HG02678 (cell line): ENCODE measurements around the gene MYO7B.
A peak's percentile ranks its signal among the peaks of the same experiment; 100 is the strongest.

Experiments
- ATAC-seq: cut with Tn5 transposase; IDR thresholded peaks from one replicate; pipeline ENCODE4 v1.9.1; 2021; ENCODE audit warnings: mild to moderate bottlenecking, moderate library complexity; ENCODE audit not compliant: unreplicated experiment

MYO7B gene

GRCh38 chr2:127551221-127551930 is 15.9 kb downstream of the MYO7B start:
- ATAC-seq = no peak

GRCh38 chr2:127552336-127552735 is 16.9 kb downstream of the MYO7B start:
- ATAC-seq = no peak

- no peak for ATAC-seq
These were observed 17.4 kb downstream of the MYO7B start for GRCh38 chr2:127552846-127553245.

GRCh38 chr2:127558911-127559310 is 23.4 kb downstream of the MYO7B start:
- no peak for ATAC-seq

- no peak for ATAC-seq
These were observed 24.0 kb downstream of the MYO7B start for GRCh38 chr2:127559454-127559853.

GRCh38 chr2:127560201-127560930 is 24.9 kb downstream of the MYO7B start:
- ATAC-seq = no peak

GRCh38 chr2:127560931-127561280 is 25.4 kb downstream of the MYO7B start:
- no peak for ATAC-seq

GRCh38 chr2:127561371-127561770 is 25.9 kb downstream of the MYO7B start:
- ATAC-seq = no peak

- no peak for ATAC-seq
These were observed 27.5 kb downstream of the MYO7B start for GRCh38 chr2:127562936-127563335.

GRCh38 chr2:127563458-127564428 is 28.3 kb downstream of the MYO7B start:
- ATAC-seq = peak; percentile 96

GRCh38 chr2:127564429-127565260 is 29.2 kb downstream of the MYO7B start:
- no peak for ATAC-seq

- no peak for ATAC-seq
These were observed 30.0 kb downstream of the MYO7B start for GRCh38 chr2:127565261-127566138.

GRCh38 chr2:127566139-127566417 is 30.6 kb downstream of the MYO7B start:
- ATAC-seq = no peak

GRCh38 chr2:127566576-127566975 is 31.1 kb downstream of the MYO7B start:
- ATAC-seq = no peak

- no peak for ATAC-seq
These were observed 31.9 kb downstream of the MYO7B start for GRCh38 chr2:127567351-127567854.

GRCh38 chr2:127568128-127568527 is 32.6 kb downstream of the MYO7B start:
- ATAC-seq = no peak

GRCh38 chr2:127569666-127570065 is 34.2 kb downstream of the MYO7B start:
- no peak for ATAC-seq

GRCh38 chr2:127570282-127571250 is 35.1 kb downstream of the MYO7B start:
- no peak for ATAC-seq
